HepG2 (cell line): ENCODE results near the gene TRIO. TPM values are rescaled to one million over a fixed set of nuclear protein-coding genes. Genes with fewer than 3 reads are reported as not detected.
"Not testable (repeated sequence)": the region's sequence is repeated elsewhere in the genome, so short reads cannot be mapped to it uniquely, and the experiment has no call there.

Source experiments
- ATAC-seq: fragments of 200-7000 bp; cut with Tn5 transposase; 3 replicates; pipeline ENCODE4 v1.9.1; 2020; ENCODE audit warnings: mild to moderate bottlenecking, moderate library complexity
- BruUV-seq: library from RNA; stranded (reverse); fragments of 400-500 nt; replicated peaks from 2 replicates; lab custom pipeline; 2021; lab: Mats Ljungman, UMichigan
- CTCF ChIA-PET: fragments of 300-600 bp; formaldehyde crosslinking; extraction: SDS; loops from one replicate; lab custom pipeline; 2021; ENCODE audit warnings: low total read pairs, inconsistent platforms, low intra/inter-chr PET ratio; lab: Yijun Ruan, JAX
- POLR2A ChIA-PET: fragments of 350-600 bp; sonication (Branson Sonifier 250); formaldehyde crosslinking; loops from one replicate; lab custom pipeline; 2020; ENCODE audit warnings: antibody characterized with exemption, inconsistent platforms; lab: Yijun Ruan, JAX
- DNase-seq: peaks from one replicate; pipeline ENCODE4 v3.0.0-alpha.2; 2015; ENCODE audit warnings: low spot score
- FAIRE-seq: peaks from 3 replicates; lab custom pipeline; 2011; peaks lifted over from hg19 to GRCh38; lab: Jason Lieb, UNC
- H2AFZ ChIP-seq: one replicate; pipeline ENCODE4 v1.6.1; 2011; ENCODE audit warnings: low read length, inconsistent platforms
- H3K27ac ChIP-seq: fragments of 300-600 bp; 3 replicates; pipeline ENCODE4 v1.8.0; 2011; ENCODE audit warnings: mixed run types, mild to moderate bottlenecking, mixed read lengths, low read length, inconsistent platforms; ENCODE audit not compliant: insufficient read depth; ENCODE audit errors: extremely low read length
- H3K27me3 ChIP-seq, 2 experiments: fragments of 200-600 bp in 1 of 2; 2 replicates in 1 of 2; 3 replicates in 1 of 2; pipeline versions ENCODE4 v1.6.0 to v1.8.0; 2011; ENCODE audit warnings: low read length in 2 of 2, mild to moderate bottlenecking in 2 of 2, moderate library complexity in 2 of 2, inconsistent platforms in 1 of 2; ENCODE audit not compliant: insufficient read depth in 2 of 2, control insufficient read depth in 1 of 2
- H3K36me3 ChIP-seq, 2 experiments: fragments of 200-600 bp in 1 of 2; replicated peaks in 1 of 2; 2 replicates in 1 of 2; 3 replicates in 1 of 2; pipeline versions ENCODE4 v1.5.1 to v1.8.0; 2011; ENCODE audit warnings: low read length in 2 of 2, inconsistent platforms in 1 of 2; ENCODE audit not compliant: insufficient read depth in 2 of 2, control insufficient read depth in 1 of 2
- H3K4me1 ChIP-seq: 2 replicates; pipeline ENCODE4 v1.5.1; 2012; ENCODE audit warnings: low read length, inconsistent platforms; ENCODE audit not compliant: insufficient read depth
- H3K4me2 ChIP-seq: 2 replicates; pipeline ENCODE4 v1.6.0; 2011; ENCODE audit warnings: low read depth, low read length, inconsistent platforms
- H3K4me3 ChIP-seq, 3 experiments: fragments of 200-600 bp in 1 of 3; sonication (generic), shearing (Covaris generic) in 1 of 3; replicated peaks in 1 of 3; 2 replicates each; pipeline ENCODE4 v1.5.1; 2011 to 2016; ENCODE audit warnings: low read length in 3 of 3, inconsistent platforms in 2 of 3, low read depth in 2 of 3, mild to moderate bottlenecking in 2 of 3, control low read depth in 1 of 3, mixed read lengths in 1 of 3; ENCODE audit not compliant: insufficient read depth in 1 of 3
- H3K79me2 ChIP-seq: one replicate; pipeline ENCODE4 v1.6.1; 2011; ENCODE audit warnings: low read length, inconsistent platforms; ENCODE audit not compliant: insufficient read depth
- H3K9ac ChIP-seq: 2 replicates; pipeline ENCODE4 v1.6.0; 2011; ENCODE audit warnings: mild to moderate bottlenecking, low read depth, low read length, inconsistent platforms; ENCODE audit not compliant: insufficient read depth
- H3K9me3 ChIP-seq: 2 replicates; pipeline ENCODE4 v1.5.1; 2012; ENCODE audit warnings: mild to moderate bottlenecking, low read length
- H4K20me1 ChIP-seq: 2 replicates; pipeline ENCODE4 v1.6.0; 2011; ENCODE audit warnings: inconsistent platforms, mild to moderate bottlenecking, low read length, moderate library complexity; ENCODE audit not compliant: insufficient read depth
- ARNTL ChIP-seq: sonication (generic); formaldehyde crosslinking; IDR thresholded peaks from 2 replicates; pipeline ENCODE4 v1.4.0; 2020; ENCODE audit warnings: mild to moderate bottlenecking, missing genetic modification reagents
- CC2D1A ChIP-seq: sonication (generic); formaldehyde crosslinking; IDR thresholded peaks from 2 replicates; pipeline ENCODE4 v1.8.1; 2023; ENCODE audit warnings: mild to moderate bottlenecking, missing genetic modification reagents
- ELF1 ChIP-seq: sonication (generic); formaldehyde crosslinking; IDR thresholded peaks from 2 replicates; pipeline ENCODE4 v1.4.0; 2020; ENCODE audit warnings: missing genetic modification reagents
- FOXA3 ChIP-seq: IDR thresholded peaks from 2 replicates; pipeline ENCODE4 v1.6.1; 2016; ENCODE audit warnings: missing genetic modification reagents, missing compliant biosample characterization
- HCFC1 ChIP-seq: fragments of 150-350 bp; IDR thresholded peaks from 2 replicates; pipeline ENCODE4 v1.6.1; 2014; ENCODE audit warnings: low read depth, low read length
- HMGA1 ChIP-seq: sonication (generic); formaldehyde crosslinking; conservative IDR thresholded peaks from 2 replicates; pipeline ENCODE4 v1.4.0; 2020; ENCODE audit warnings: missing genetic modification reagents
- KDM1A ChIP-seq: IDR thresholded peaks from 2 replicates; pipeline ENCODE4 v1.6.1; 2016; ENCODE audit warnings: missing compliant biosample characterization
- KMT2B ChIP-seq: IDR thresholded peaks from 2 replicates; pipeline ENCODE4 v1.6.1; 2016; ENCODE audit warnings: missing genetic modification reagents, missing compliant biosample characterization
- MBNL3 ChIP-seq: fragments of 250-450 bp; sonication (Bioruptor Pico); conservative IDR thresholded peaks from 2 replicates; pipeline ENCODE4 v1.8.0; 2022; ENCODE audit warnings: mild to moderate bottlenecking, inconsistent platforms
- MED13 ChIP-seq: sonication (generic); formaldehyde crosslinking; IDR thresholded peaks from 2 replicates; pipeline ENCODE4 v1.5.0; 2020; ENCODE audit warnings: missing genetic modification reagents
- POLR2A ChIP-seq, 2 experiments: IDR thresholded peaks; 2 replicates each; pipeline ENCODE4 v1.6.1; 2011; ENCODE audit warnings: low read depth in 2 of 2, low read length in 2 of 2, mild to moderate bottlenecking in 1 of 2, moderate library complexity in 1 of 2; ENCODE audit not compliant: insufficient read depth in 1 of 2
- RBM22 ChIP-seq: fragments of 200-400 bp; formaldehyde crosslinking; optimal IDR thresholded peaks from 2 replicates; pipeline ENCODE3; 2017; ENCODE audit warnings: mild to moderate bottlenecking, low read length, moderate library complexity
- RFXANK ChIP-seq: IDR thresholded peaks from 2 replicates; pipeline ENCODE4 v1.6.1; 2016
- RNF219 ChIP-seq: sonication (generic); formaldehyde crosslinking; IDR thresholded peaks from 2 replicates; pipeline ENCODE4 v1.5.0; 2020; ENCODE audit warnings: mild to moderate bottlenecking, missing genetic modification reagents
- RXRB ChIP-seq: IDR thresholded peaks from 2 replicates; pipeline ENCODE4 v1.6.1; 2016; ENCODE audit warnings: borderline replicate concordance, missing genetic modification reagents, missing compliant biosample characterization
- THYN1 ChIP-seq: sonication (generic); formaldehyde crosslinking; IDR thresholded peaks from 2 replicates; pipeline ENCODE4 v1.8.1; 2023; ENCODE audit warnings: low read depth, mild to moderate bottlenecking, moderate library complexity, missing genetic modification reagents, borderline replicate concordance
- ZIK1 ChIP-seq: sonication (generic); formaldehyde crosslinking; IDR thresholded peaks from 2 replicates; pipeline ENCODE4 v1.5.0; 2020; ENCODE audit warnings: mild to moderate bottlenecking, low read depth, missing genetic modification reagents, borderline replicate concordance
- ZNF543 ChIP-seq: sonication (generic); formaldehyde crosslinking; IDR thresholded peaks from 2 replicates; pipeline ENCODE4 v1.4.0; 2020; ENCODE audit warnings: mild to moderate bottlenecking, missing genetic modification reagents
- ZNF790 ChIP-seq: sonication (generic); formaldehyde crosslinking; IDR thresholded peaks from 2 replicates; pipeline ENCODE4 v1.8.0; 2022; ENCODE audit warnings: missing genetic modification reagents, mild to moderate bottlenecking, borderline replicate concordance
- ZNF83 ChIP-seq: sonication (generic); formaldehyde crosslinking; IDR thresholded peaks from 2 replicates; pipeline ENCODE4 v1.4.0; 2020; ENCODE audit warnings: missing genetic modification reagents, mild to moderate bottlenecking, borderline replicate concordance
- ZNF850 ChIP-seq: sonication (generic); formaldehyde crosslinking; conservative IDR thresholded peaks from 2 replicates; pipeline ENCODE4 v1.9.0; 2021; ENCODE audit warnings: mild to moderate bottlenecking, missing genetic modification reagents
- ZZZ3 ChIP-seq: sonication (generic); formaldehyde crosslinking; IDR thresholded peaks from 2 replicates; pipeline ENCODE4 v1.4.0; 2020; ENCODE audit warnings: missing genetic modification reagents, mild to moderate bottlenecking, borderline replicate concordance
- WGBS: methylation state at CpG from one replicate; pipeline ENCODE4 v1.1.6; 2017; ENCODE audit warnings: low lambda C conversion rate; 5-methylcytosine and 5-hydroxymethylcytosine counted together
- in situ Hi-C: cut with HindIII; loops from 2 replicates; pipeline ENCODE4 v1.10.0; 2017; ENCODE audit warnings: low pct_unique_long_range_greater_than_20kb; ENCODE audit not compliant: extremely low pct_ligation_motif_present
- intact Hi-C: fragments of 100-400 bp; cut with micrococcal nuclease; formaldehyde crosslinking; loops from one replicate; pipeline ENCODE4 v1.10.0; 2022; ENCODE audit not compliant: unreplicated experiment
- polyA plus RNA-seq, 8 experiments: library from polyadenylated mRNA; depleted of rRNA in 3 of 8; stranded (reverse) in 7 of 8; unstranded in 1 of 8; fragments of >200 nt; fragmentation: Illumina TruSeq in 4 of 8; extraction: Trizol in 4 of 8; gene quantifications; 2 replicates each; pipeline versions ENCODE4 v1.2.1 to v1.2.3, GENCODE V29; 2011 to 2016; ENCODE audit warnings: low read depth in 4 of 8, missing spikeins in 1 of 8, mixed read lengths in 1 of 8; ENCODE audit not compliant: insufficient read depth in 1 of 8
- total RNA-seq, 5 experiments: library from RNA; depleted of rRNA; stranded (reverse); fragments of >200 nt; fragmentation: Illumina TruSeq; extraction: Trizol; gene quantifications; 2 replicates each; pipeline ENCODE4 v1.2.3, GENCODE V29; 2016; ENCODE audit warnings: low read depth in 1 of 5
- TF ChIP-seq, protein P1 (sequence below): sonication (generic); formaldehyde crosslinking; IDR thresholded peaks from 2 replicates; pipeline ENCODE4 v1.4.0; 2020; ENCODE audit warnings: missing genetic modification reagents

TRIO gene
- total and polyA plus RNA-seq, 2 of the 13 experiments (the other 11 are each of a cell fraction or from before 2014, with no cell fraction given): 45.2 to 45.9 TPM

- TF ChIP-seq ZNF543 (no peak), ZIK1 (CRISPR knock-in tag) (no peak), KMT2B (no peak), ARNTL (CRISPR knock-in tag) (no peak)
- TF ChIP-seq, protein P1, sequence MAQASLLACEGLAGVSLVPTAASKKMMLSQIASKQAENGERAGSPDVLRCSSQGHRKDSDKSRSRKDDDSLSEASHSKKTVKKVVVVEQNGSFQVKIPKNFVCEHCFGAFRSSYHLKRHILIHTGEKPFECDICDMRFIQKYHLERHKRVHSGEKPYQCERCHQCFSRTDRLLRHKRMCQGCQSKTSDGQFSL (CRISPR knock-in tag): no peak
Observed at GRCh38 chr5:14432931-14433589, 289.9 kb downstream of the TRIO start (continued).

GRCh38 chr5:14435481-14435880 is 292.3 kb downstream of the TRIO start:
- in situ Hi-C loops: no loop called here

DNA sequence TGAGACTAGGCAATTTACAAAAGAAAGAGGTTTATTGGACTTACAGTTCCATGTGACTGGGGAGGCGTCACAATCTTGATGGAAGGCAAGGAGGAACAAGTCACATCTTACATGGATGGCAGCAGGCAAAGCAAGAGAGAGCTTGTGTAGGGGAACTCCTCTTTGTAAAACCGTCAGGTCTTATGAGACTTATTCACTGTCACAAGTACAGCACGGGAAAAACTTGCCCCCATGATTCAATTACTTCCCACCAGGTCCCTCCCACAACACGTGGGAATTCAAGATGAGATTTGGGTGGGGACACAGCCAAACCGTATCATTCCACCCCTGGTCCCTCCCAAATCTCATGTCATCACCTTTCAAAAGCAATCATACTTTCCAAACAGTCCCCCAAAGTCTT is 293.0 kb downstream of the TRIO start:
- intact Hi-C loops, DNase-seq, H3K27me3 ChIP-seq, FAIRE-seq, H3K79me2 ChIP-seq, H3K4me2 ChIP-seq, H3K27ac ChIP-seq, POLR2A ChIA-PET, H3K9ac ChIP-seq, H3K4me1 ChIP-seq, H3K4me3 ChIP-seq, ATAC-seq, CTCF ChIA-PET, in situ Hi-C loops, H2AFZ ChIP-seq, H3K9me3 ChIP-seq, H4K20me1 ChIP-seq, BruUV-seq: not testable (repeated sequence)
- WGBS: 95% methylated on average over 5 of the region's 5 CpGs
- peaks cover 4 to 34% of the 10 kb centered on the region in 2 experiments; a peak in 4 of 5 replicates for H3K36me3 ChIP-seq

More at GRCh38 chr5:14435481-14435880, 292.3 kb downstream of the TRIO start:
- intact Hi-C loops: no loop called here
- no peak overlapping the region for H3K4me2 ChIP-seq
- peaks cover 3 to 30% of the 10 kb centered on the region in 2 experiments; a peak in 3 of 5 replicates for H3K36me3 ChIP-seq
- H3K9me3 ChIP-seq: no peaks in the 10 kb centered on the region
- no peaks in the 10 kb centered on the region for H3K27me3 ChIP-seq
- H2AFZ ChIP-seq: no peak overlapping the region
- no TSS peak for BruUV-seq
- DNase-seq (no peak), FAIRE-seq (no peak), ATAC-seq (no peak)
- H3K9ac ChIP-seq: no peak overlapping the region
- POLR2A ChIA-PET: no interaction called here
- H3K27ac ChIP-seq: no peak overlapping the region
- H3K4me1 ChIP-seq: no peaks in the 10 kb centered on the region
- H3K79me2 ChIP-seq: no peaks in the 10 kb centered on the region
- CTCF ChIA-PET: no interaction called here
- H4K20me1 ChIP-seq: no peaks in the 10 kb centered on the region; the same call in 1 of the 2 replicates
- WGBS: 98% methylated on average over 2 of the region's 2 CpGs
- TF ChIP-seq HMGA1 (CRISPR knock-in tag) (no peak), ZNF83 (CRISPR knock-in tag) (no peak), ZNF850 (CRISPR knock-in tag) (no peak), RBM22 (no peak), MED13 (CRISPR knock-in tag) (no peak), THYN1 (CRISPR knock-in tag) (no peak), RNF219 (CRISPR knock-in tag) (no peak), MBNL3 (CRISPR knock-in tag) (no peak), RXRB (no peak), KDM1A (CRISPR knock-in tag) (no peak), RFXANK (no peak), ZZZ3 (CRISPR knock-in tag) (no peak), ELF1 (no peak), POLR2A (IDR thresholded peaks at IDR 0.05; ENCODE audit: insufficient read depth in 1 of 2, low read depth in 2 of 2, low read length in 2 of 2) (no peak), HCFC1 (no peak), CC2D1A (no peak), ZNF790 (CRISPR knock-in tag) (no peak), FOXA3 (no peak)
- H3K4me3 ChIP-seq: no peak overlapping the region
